ENCODE results near the gene IL17D.

GRCh38 chr13:20719783-20720182, 16.3 kb downstream of the IL17D start:
- TF ChIP-seq POLR2AphosphoS5 (IDR thresholded peaks at IDR 0.05), result no peak
- TF ChIP-seq CTCF (IDR thresholded peaks at IDR 0.05), result no peak
